ENCODE data around the gene ABCF1. TPM values are rescaled to one million over a fixed set of nuclear protein-coding genes. Genes with fewer than 3 reads are reported as not detected.

Gene ABCF1
- total and polyA plus RNA-seq, 9 of the 15 experiments (the other 6 are each of a cell fraction or from before 2014, with no cell fraction given): 41.6 to 193 (median 102) TPM

DNA sequence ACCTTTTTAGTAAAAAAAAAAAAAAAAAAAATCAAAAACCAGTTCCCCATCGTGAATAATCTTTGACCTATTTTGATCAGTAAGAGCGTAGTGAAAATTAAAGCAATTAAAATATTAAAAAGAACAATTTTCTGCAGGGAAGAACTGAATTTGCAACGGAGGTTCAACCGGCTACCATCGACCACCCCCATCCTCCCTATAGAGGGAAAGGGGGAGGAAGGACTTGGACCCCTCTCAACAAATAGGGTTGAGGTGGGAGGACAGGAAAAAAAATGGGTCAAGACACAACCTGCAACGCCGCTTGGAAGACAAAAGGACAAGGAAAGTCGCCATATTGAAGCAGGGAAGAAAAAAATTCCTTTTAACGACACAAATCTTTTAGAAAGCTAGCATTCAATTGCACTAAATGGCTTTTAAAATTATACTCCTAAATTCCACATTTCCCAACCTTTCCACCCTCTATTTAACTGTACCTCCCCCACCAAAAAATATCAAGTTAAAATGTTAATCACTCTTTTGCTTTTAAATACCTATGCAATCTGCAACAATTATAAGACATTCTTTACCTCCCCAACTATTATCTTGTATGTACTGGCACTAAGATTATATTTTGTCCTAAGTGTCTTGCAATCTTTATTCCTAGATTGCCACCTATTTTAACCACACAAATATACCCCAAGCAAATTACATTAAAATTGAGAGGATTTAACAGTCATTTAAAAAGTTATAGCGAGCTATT lies 44.1 kb downstream of the ABCF1 start (continued):
- peak; percentile 98 for TF ChIP-seq POLR2H (tag; IDR thresholded peaks at IDR 0.05; ENCODE audit: low read depth)
- TF ChIP-seq PYGO2 (tag; IDR thresholded peaks at IDR 0.05): peak; percentile 49
- peak; percentile 45 for TF ChIP-seq ZBTB8A (IDR thresholded peaks at IDR 0.05; ENCODE audit: partially characterized antibody)
- no peak for TF ChIP-seq NR2C2 (CRISPR knock-in tag; IDR thresholded peaks at IDR 0.05)
- TF ChIP-seq NR2C2 (tag; IDR thresholded peaks at IDR 0.05): peak; percentile 38; the same call in 1 of the 2 replicates
- peak; percentile 11 for TF ChIP-seq HDAC3 (IDR thresholded peaks at IDR 0.05; ENCODE audit: borderline replicate concordance, partially characterized antibody)
- TF ChIP-seq MEF2D (tag; conservative IDR thresholded peaks at IDR 0.05; ENCODE audit: low read depth): 0 out of 2 replicates have a peak, but pooled peaks have one; percentile 4
- 0 out of 2 replicates have a peak, but pooled peaks have one; percentile 58 for TF ChIP-seq KLF10 (CRISPR knock-in tag; IDR thresholded peaks at IDR 0.05)
- TF ChIP-seq ID3 (CRISPR knock-in tag; IDR thresholded peaks at IDR 0.05): no peak
- no peak; the same call in 1 of the 2 replicates for TF ChIP-seq ID3 (tag; IDR thresholded peaks at IDR 0.05)
- TF ChIP-seq GTF2F1 (IDR thresholded peaks at IDR 0.05; ENCODE audit: low read depth, low read length): 0 out of 2 replicates have a peak, but pooled peaks have one; percentile 62
- TF ChIP-seq ZBTB17 (CRISPR knock-in tag; IDR thresholded peaks at IDR 0.05): peak; percentile 77; the same call in 1 of the 2 replicates
- TF ChIP-seq ZNF253 (CRISPR knock-in tag; conservative IDR thresholded peaks at IDR 0.05): peak; percentile 85
- TF ChIP-seq, protein P1, sequence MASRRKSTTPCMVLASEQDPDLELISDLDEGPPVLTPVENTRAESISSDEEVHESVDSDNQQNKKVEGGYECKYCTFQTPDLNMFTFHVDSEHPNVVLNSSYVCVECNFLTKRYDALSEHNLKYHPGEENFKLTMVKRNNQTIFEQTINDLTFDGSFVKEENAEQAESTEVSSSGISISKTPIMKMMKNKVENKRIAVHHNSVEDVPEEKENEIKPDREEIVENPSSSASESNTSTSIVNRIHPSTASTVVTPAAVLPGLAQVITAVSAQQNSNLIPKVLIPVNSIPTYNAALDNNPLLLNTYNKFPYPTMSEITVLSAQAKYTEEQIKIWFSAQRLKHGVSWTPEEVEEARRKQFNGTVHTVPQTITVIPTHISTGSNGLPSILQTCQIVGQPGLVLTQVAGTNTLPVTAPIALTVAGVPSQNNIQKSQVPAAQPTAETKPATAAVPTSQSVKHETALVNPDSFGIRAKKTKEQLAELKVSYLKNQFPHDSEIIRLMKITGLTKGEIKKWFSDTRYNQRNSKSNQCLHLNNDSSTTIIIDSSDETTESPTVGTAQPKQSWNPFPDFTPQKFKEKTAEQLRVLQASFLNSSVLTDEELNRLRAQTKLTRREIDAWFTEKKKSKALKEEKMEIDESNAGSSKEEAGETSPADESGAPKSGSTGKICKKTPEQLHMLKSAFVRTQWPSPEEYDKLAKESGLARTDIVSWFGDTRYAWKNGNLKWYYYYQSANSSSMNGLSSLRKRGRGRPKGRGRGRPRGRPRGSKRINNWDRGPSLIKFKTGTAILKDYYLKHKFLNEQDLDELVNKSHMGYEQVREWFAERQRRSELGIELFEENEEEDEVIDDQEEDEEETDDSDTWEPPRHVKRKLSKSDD (conservative IDR thresholded peaks at IDR 0.05; ENCODE audit: low read length): 0 out of 2 replicates have a peak, but pooled peaks have one; percentile 24
- TF ChIP-seq EWSR1 (IDR thresholded peaks at IDR 0.05; ENCODE audit: borderline replicate concordance, low read depth, partially characterized antibody): peak; percentile 87
- peak in 1 of 3 experiments; percentile 88 for TF ChIP-seq YY1 (IDR thresholded peaks at IDR 0.05; ENCODE audit: borderline replicate concordance in 1 of 3, control insufficient read depth in 1 of 3, extremely low read depth in 1 of 3, insufficient read depth in 3 of 3, insufficient read length in 1 of 3, insufficient replicate concordance in 2 of 3, low read depth in 1 of 3, low read length in 2 of 3)

Measured in K562 (cell line).